ENCODE measurements around the gene IQCH.
A peak's percentile ranks its signal among the peaks of the same experiment; 100 is the strongest.
"Not testable (repeated sequence)": the region's sequence is repeated elsewhere in the genome, so short reads cannot be mapped to it uniquely, and the experiment has no call there.

The IQCH gene

DNA sequence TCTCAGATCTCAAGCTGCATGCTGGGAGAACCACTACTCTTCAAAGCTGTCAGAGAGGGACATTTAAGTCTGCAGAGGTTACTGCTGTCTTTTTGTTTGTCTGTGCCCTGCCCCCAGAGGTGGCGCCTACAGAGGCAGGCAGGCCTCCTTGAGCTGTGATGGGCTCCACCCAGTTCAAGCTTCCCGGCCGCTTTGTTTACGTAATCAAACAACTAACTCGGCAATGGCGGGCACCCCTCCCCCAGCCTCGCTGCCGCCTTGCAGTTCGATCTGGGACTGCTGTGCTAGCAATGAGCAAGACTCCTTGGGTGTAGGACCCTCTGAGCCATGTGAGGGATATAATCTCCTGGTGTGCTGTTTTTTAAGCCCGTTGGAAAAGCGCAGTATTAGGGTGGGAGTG lies 199.1 kb downstream of the IQCH start:
- not testable (repeated sequence) for ATAC-seq

DNA sequence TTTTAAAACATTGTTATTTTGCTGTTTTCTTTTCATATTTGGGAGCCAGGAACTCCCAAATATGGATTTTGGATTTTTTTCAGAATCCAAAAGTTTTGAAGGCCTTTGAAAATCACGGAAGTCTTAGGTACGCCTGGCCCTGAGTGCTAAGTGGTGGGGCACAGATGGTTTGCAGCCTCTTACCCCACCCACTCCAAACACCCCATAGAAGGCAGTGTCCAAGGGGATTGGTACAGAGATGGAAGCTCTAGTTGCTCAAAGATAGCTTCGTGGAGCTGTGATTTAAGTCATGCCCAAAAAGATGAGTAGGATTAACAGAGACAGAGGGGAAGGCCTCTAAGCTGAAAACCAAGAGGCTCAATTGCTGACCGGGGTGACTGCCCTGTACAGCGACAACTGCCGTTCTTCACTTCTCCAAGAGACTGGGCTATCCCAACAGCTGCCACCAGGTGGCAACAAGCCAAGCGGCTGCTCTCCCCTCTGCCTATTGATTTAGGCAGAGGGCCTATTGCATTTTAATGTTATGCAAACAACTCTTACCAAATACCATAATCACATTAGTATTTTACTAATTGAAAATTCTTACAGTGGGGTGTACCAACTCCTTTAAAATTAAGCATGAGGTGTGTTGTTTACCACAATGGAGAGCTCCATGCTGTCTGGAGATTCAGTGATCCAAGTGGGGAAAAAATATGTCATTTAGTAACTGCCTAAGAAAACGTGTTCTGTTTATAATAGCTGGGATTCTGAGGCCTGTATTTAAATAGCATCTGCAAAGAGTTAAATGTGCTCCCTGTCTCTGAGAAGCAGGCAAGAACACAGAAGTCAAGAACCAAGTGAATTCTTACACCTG lies 202.3 kb downstream of the IQCH start:
- ATAC-seq = peak; percentile 82 to 85

DNA sequence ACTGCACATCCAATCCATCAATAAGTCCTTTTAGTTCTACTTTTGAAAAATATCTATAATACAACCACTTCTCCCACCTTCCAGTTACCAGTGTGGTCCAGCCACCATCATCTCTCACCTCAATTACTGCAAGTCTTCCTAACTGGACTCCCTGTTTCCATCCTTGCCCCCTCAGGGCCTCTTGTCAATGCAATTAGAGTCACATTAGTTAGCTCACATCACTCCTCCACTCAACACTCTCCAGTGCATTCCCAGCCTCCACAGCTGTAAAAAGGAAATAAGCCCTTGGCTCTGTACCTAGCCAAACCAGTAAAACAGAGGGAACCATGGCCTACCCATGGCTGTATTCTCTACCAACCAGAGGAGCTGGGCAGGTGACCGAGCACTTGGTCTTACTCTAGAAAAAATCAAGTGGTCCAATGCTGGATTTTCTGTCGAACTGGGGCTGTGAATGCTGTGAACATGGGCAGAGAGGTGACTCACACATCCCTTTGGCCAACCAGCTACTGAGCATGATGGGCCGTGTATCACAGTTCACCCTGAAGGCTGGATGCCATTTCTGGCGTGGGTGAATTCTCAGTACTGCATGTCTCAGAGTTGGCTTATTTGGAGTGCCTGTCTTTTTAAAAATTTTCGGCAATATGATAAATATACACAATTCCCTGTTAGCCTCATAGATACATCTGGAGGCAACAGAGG lies 203.9 kb downstream of the IQCH start:
- no peak for ATAC-seq

DNA sequence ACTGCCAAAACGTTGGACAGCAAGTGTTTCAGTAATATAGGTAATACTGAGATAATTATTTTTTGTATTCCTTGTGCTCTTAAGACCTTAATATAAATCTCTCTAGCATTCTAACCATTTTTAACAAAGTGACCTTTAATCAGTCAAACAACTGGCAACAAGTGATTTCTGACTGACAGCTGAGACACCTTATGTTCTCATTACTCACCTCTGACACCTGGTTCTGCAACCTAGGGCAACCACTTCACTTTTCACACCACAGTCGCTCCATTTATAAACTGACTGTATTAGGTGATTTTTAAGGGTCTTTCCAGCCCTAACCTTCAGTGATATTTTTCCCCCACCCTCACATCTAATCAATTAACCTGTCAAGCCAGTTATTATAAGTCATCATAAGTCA lies 205.9 kb downstream of the IQCH start:
- no peak for ATAC-seq

DNA sequence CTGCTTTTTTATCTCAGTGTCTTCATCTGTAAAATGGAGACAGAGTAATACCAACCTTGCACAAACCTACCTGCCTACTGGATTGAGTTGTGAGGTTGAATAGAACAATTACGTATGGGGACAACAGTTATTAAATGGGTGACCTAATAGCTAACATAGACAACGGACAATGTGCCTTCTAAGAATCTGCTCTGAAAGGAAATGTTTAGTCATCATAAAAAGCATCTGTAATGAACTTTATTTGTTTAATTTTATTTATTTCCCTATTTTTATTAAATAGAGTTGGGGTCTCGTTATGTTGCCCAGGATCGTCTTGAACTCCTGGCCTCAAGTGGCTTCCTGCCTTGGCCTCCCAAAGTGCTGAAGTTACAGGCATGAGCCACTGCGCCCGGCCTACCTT lies 207.1 kb downstream of the IQCH start:
- no peak for ATAC-seq

DNA sequence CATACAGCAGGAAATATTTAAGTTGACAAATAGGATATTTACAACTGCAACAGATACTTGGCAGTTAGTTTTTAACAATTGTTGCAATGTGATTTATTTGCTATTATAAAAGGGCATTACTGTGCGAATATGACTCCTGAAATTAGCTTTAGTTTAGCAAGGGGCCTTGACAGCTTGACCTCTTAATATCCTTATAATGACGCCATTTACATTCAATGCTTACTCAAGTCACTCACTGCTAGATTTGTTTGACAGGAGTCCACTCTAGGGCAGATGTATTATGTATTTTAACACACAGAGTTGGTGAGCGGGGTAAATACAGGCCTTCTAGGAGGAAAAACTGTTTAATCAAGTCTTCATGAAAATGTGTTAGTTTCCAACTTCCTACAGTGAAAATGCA lies 208.3 kb downstream of the IQCH start:
- no peak for ATAC-seq

DNA sequence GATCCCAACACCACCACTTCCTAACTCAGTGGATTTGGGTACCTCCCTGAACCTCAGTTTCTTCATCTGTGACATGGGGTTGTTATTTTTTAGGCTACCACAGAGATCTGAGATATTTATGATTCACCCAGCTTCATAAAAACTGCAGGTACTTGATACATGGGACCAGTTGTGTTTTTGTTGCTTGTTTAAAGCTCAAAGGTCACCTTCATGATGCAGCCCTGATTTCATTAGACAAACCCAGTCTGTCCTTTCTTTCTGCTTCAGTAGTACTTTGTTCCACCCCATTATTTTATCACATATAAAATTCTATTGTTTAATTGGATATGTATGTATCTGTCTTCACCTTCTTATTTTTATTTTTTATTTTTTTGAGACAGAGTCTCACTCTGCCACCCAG lies 208.9 kb downstream of the IQCH start:
- ATAC-seq = no peak

DNA sequence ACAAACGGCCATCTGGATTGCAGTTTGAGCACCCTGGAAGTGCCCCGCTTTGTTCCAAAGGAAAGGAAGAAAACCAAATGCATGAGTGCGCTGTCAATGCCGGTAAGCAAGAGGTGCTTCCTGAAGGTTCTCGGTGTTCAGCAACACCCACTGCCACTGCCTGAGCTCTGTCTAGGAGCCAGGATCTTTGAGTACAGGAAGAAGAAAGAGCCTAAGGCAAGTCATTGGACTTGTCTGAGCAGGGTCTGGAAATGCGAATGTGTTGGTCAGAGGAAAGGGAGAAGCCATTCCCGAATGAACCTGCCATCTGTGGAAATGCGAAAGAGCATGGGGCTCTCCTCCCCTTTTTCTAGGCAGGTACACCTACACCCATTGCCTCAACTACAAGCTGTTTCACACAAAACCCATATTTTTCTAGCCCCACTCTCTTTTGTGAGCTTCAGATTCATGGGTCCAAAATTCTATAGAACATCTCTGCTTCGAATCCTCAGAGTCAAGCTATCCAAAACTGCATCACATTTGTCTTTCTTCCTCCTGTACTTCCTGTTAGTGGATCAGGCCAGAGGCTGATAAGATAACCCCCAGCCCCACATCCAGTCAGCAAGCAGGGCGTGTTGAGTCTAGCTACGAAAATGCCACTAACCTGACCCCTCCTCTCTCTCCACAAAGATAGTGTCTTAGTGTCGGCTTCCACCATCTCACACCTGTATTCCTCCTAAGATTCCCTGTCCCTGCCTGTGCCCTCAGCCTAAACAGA lies 210.8 kb downstream of the IQCH start:
- ATAC-seq = no peak

DNA sequence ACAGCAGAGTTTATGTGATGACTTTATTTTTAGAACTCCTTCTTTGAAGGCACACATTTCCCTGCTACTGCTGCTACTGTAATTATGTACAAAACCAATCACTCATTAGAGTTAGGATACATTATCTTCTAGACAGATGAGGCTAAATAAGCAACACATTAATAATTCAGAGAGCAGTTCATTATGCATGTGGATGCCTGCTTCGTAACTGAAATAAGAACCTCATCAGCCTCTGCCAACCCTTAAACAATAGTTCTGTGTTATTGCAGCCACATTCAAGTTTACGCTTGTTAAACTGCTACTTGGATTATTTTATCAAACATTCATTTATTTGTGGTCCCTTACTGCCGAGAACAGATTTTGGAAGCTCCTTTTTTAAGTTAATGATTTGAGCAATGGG lies 213.8 kb downstream of the IQCH start:
- no peak for ATAC-seq

DNA sequence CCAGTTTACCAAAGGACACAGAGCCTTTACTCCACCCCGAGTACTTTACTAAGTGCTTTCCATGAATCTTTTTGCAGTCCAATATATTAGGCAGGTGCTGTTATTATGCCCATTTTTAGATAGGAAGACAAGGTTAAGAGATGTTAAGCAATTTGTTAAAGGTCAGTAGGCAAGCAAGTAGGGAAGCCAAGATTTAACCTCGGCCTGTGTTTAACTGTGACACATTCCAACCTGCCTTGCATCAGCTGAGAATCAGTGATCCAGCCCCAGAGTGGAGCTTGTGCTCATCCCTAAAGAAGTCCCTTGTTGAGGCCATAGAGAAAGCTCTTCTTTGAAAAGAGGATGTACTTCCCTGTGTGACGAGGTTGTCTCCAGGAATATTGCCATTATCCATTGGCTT lies 215.1 kb downstream of the IQCH start:
- ATAC-seq = no peak

DNA sequence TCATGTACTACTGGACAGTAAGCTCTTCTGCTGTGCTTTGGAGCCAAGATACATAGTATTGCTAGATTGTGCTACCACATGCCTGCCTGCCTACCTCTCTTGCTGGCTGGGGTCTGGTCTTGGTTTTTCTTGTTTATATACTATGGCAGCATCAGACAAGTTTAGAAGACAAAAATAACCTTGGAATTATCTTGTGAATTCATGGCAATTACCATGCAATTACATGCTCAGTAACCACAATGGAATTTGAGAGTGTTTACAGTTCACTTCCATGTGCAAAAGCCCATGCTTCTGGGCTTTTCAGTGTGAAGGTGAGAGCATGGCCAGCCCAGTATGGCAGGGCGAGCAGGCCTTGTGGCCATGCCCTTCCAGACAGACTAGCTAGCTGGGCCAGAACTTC lies 218.4 kb downstream of the IQCH start:
- no peak for ATAC-seq

DNA sequence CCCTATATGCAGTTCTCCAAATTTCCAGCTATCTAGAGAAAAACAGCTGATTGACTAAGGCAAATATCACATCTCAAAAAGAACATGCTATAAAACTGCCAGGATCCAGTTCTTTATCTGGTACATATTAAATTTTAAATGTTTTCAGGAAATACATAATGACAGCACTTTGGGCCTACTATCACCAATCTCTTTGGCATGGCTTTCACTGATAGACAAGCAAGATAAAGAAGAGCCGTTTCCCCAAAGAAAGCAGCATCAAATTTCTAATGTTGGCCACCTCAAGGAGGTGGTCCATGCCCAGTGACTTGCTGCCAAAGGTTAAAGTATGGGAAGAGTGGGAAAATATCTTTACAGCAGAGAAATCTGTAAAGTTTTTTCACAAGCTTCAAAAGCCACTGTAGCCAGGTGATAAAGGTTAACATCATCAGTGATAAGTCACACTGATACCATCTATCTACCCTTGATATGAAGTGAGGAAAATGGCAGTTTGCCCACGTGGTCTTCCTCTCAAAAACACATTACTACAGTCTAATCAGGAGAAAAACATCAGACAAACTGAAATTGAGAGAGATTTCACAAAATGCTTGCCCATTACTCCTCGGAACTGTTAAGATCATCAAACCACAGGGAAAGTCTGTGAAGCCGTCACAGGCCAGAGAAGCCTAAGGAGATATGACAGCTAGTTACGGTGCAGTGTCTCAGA lies 220.0 kb downstream of the IQCH start:
- no peak for ATAC-seq

DNA sequence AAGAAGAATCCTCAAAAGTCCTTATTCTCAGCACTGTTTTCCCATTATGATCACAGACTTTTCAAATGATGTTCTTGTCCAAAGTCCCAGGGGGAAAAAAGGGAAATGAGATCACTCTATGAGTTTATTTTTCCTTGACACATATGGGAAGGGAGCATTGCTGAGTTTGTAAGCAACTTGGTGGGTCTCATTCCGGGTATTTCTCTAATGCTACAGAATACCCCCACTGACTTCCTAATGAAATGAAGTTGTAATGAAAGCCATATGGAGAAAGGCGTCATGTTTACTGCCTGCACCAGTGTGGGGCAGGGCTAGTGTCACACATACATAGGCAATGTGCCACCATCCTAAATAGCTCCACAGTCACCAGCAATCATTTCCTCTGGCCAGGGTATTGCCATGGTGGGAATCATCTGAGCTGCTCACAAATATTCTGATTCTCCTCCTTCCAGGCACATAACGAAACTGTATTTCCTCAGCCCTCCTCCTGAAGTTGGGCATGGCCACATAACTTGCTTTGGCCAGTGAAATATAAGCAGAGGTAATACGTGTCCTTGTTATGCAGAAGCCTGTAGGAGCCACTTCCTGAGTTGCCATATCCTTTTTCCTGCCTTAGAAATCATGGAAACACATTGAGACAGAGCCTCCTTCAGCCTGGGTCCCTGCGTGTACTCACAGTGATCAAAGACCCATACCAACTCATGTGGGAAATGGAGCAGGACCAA lies 225.4 kb downstream of the IQCH start:
- ATAC-seq = no peak

DNA sequence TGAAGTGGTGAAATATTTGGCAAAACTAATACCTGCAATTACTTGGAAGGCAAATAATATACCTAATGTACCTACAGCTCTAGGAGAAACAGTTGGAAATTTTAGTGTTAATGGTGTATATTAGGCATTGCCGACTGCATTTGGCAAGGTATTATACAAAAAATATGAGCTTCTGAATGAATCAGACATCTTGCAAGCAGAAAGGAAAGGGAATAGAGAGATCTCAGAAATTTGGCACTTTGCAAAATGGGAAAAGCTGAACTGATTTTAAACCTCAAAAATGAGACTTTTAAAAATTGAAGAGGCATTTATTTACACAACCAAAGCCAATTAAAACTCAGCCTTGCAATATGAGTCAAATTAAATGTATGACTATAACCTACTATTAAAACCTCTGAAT lies 226.2 kb downstream of the IQCH start:
- no peak for ATAC-seq

DNA sequence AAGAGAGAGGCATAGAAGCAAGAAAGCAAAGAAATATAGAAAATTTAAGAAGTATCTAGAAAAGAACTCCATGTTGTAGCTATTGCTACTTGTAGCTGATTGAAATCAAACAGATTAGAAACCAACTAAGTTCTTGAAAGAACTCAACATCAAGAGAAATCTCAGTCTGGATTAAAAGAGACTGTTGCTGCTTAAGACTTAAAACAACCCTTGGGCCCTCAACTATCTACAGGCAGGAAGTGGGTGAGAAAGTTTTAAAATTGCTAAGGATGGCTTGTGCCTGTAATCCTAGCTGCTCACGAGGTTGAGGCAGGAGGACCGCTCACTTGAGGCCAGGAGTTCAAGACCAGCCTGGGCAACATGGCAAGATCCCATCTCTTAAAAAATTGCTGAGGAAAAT lies 227.1 kb downstream of the IQCH start:
- ATAC-seq = no peak

DNA sequence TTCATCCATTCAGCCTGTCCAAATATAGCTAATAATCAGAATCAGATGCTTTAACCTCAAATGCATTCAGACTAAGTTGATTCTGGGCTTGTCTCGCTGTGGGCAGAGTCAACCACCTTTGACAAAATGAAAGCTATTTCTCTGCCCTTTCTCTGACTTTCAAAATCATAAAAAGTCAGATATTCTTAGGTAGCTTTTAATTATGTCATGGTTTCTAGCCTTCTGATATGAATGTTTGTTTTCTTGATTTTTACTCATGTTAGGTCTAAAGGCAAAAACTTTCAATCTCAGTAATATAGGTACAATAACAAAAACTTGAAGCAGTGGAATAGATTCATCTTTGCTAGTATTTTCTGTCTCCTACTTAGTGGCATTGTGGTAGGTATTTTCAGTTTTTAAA lies 241.0 kb downstream of the IQCH start:
- ATAC-seq = peak in 1 of 2 donors; percentile 43

DNA sequence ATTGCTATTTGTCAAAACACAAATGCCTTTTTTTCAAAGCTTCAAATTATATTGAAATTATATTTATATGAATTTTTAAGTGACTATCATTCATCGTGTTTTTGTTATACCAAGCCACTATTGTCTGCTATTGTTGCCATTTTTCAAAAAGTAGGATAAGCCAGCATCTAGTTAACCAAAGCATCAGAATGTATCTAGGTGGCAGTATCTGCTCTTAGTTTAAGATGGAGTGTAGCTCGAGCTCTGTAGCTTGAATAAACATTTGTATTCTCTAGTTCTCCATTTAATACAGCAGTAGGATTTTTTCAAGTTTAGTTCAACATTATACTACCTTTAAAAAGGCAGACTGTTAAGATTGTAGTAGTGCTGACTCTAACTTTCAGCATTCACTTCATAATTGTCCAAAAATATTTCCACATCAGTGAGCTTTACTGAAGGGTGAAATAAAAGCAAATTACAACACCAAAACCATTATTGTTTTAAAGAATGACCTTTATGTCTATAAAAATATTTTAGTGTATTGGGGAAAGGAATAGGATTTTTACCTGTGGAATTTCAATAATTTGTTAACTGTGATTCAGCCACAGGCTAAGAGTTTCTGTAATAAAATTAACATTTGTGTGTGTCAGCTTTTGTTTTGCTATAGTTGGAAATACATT lies 246.7 kb downstream of the IQCH start:
- no peak for ATAC-seq

DNA sequence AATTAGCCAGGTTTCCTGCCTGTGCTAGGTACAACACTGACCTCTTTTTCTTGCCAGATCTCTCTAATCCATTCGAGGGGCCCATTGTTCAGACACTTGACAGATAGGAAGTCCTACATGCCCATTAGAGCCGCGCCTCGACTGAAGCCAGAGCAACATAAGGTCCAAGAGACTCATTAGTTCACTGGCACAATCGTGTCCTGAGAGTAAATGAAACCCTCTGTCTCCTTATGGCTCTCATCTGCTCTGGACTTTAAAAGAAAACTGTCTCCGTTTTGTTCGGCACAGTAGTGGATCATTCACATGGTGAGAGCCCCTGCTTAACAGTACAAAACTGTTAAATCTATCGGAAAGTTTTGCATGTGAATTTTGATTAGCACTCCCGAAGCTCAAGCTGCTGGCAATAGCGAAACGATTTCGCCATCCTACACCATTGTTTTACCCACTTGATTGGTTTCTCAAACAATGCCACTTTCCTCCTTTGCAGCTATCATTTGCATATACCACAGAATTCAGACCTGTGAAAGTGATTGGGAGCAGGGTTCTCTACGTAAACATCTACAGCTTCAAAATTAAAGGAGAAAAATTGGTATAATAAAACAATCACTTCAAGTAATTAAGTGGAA lies 247.4 kb downstream of the IQCH start:
- ATAC-seq = no peak

DNA sequence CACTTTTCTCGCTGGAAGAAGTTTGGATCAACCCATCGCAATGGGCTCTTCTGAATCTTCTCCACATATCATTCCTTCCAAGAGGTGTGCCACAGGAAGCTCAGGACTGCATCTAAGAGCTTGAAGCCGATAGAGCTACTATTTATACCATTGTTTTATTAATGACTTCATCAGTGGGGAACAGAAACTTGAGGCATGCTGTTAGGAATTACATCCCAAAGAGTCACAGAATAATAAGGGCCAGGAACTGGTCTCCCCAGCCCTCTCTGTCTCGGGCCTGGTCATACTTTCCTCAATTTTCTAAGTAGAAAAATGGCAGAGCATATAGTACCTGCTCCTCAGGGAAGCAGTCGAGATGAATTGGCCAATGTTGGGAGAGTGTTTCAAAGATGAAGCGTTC lies 249.5 kb downstream of the IQCH start:
- ATAC-seq = no peak

DNA sequence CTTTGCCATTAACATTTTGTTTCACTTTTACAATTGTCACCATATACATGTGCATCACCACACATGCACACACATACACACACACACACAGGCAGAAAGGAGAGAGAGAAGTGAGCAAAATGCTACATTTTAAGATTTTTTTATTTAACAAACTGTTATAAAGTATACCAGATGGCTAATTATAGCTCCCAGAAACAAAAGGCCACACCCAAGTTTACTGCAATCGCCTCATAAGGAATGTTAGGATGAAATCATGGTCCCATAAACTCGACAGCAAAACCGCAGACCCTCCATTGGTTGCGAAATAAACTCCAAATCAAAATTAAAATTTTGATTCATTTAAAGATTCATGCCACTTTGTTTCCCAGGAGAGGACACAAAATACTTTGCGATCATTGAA lies 250.2 kb downstream of the IQCH start:
- no peak for ATAC-seq
